Left lung (tissue), 10 donors: ENCODE results near the gene MCC. TPM values are rescaled to one million over a fixed set of nuclear protein-coding genes. Genes with fewer than 3 reads are reported as not detected.
A peak's percentile ranks its signal among the peaks of the same experiment; 100 is the strongest.

Source experiments
- ATAC-seq: fragments of 200-7000 bp; cut with Tn5 transposase; one replicate; pipeline ENCODE4 v1.9.1; 2020; ENCODE audit warnings: moderate library complexity
- DNase-seq, 4 donors: peaks; one replicate each; pipeline ENCODE4 v3.0.0-alpha.2; 2013 to 2020
- H3K27ac ChIP-seq, 2 donors: fragments of 200-600 bp; sonication (generic) in 1 of 2; one replicate each; pipeline versions ENCODE4 v1.5.0 to v1.8.0; 2020 to 2021
- H3K27me3 ChIP-seq, 2 donors: fragments of 200-600 bp; sonication (generic) in 1 of 2; one replicate each; pipeline versions ENCODE4 v1.5.0 to v1.8.0; 2020 to 2021
- H3K36me3 ChIP-seq, 2 donors: fragments of 200-600 bp; sonication (generic) in 1 of 2; one replicate each; pipeline versions ENCODE4 v1.5.0 to v1.8.0; 2020 to 2021
- H3K4me1 ChIP-seq, 2 donors: fragments of 200-600 bp; one replicate each; pipeline ENCODE4 v1.8.0; 2021
- H3K4me3 ChIP-seq, 2 donors: fragments of 200-600 bp; sonication (generic) in 1 of 2; one replicate each; pipeline versions ENCODE4 v1.5.0 to v1.8.0; 2020 to 2021; ENCODE audit warnings: mild to moderate bottlenecking in 1 of 2
- H3K9me3 ChIP-seq, 2 donors: fragments of 200-600 bp; sonication (generic) in 1 of 2; one replicate each; pipeline versions ENCODE4 v1.5.0 to v1.8.0; 2020 to 2021
- intact Hi-C, 2 donors: fragments of 100-400 bp; cut with DNase I; formaldehyde crosslinking; loops; one replicate each; pipeline versions ENCODE4 v1.11.2 to v1.14.2; 2022
- polyA plus RNA-seq, 6 donors: library from polyadenylated mRNA; unstranded; fragments of 120-200 nt; gene quantifications; one replicate each; pipeline ENCODE4 v1.2.1, GENCODE V29; 2013; ENCODE audit not compliant: insufficient read length in 6 of 6
- total RNA-seq, 2 donors: library from RNA; stranded (reverse); fragmentation: NEBNext Ultra II Directional; extraction: Animal tissue kit (Norgen Biotek cat#: 25700); gene quantifications; one replicate each; pipeline ENCODE4 v1.2.1, GENCODE V29; 2021
- TF ChIP-seq, protein P1 (sequence below), 2 donors: fragments of 200-600 bp; sonication (generic) in 1 of 2; IDR thresholded peaks; one replicate each; pipeline versions ENCODE4 v1.5.0 to v1.8.0; 2021; ENCODE audit warnings: antibody characterized with exemption in 2 of 2
- donor health status: DM: no; HTN: yes; CAD: no.
- donor health status: DM: no; HTN: no; CAD: no.

Gene MCC
- total and polyA plus RNA-seq, 8 donors: 12.5 to 18.4 (median 16.1) TPM

GRCh38 chr5:113038136-113038535 lies 450.1 kb downstream of the MCC start:
- DNase-seq: no peak
- H3K4me3 ChIP-seq: no peak overlapping the region
- intact Hi-C loops: no loop called here
- peaks cover 0 to 7% of the 10 kb centered on the region in 2 donors for H3K36me3 ChIP-seq
- TF ChIP-seq, protein P1, sequence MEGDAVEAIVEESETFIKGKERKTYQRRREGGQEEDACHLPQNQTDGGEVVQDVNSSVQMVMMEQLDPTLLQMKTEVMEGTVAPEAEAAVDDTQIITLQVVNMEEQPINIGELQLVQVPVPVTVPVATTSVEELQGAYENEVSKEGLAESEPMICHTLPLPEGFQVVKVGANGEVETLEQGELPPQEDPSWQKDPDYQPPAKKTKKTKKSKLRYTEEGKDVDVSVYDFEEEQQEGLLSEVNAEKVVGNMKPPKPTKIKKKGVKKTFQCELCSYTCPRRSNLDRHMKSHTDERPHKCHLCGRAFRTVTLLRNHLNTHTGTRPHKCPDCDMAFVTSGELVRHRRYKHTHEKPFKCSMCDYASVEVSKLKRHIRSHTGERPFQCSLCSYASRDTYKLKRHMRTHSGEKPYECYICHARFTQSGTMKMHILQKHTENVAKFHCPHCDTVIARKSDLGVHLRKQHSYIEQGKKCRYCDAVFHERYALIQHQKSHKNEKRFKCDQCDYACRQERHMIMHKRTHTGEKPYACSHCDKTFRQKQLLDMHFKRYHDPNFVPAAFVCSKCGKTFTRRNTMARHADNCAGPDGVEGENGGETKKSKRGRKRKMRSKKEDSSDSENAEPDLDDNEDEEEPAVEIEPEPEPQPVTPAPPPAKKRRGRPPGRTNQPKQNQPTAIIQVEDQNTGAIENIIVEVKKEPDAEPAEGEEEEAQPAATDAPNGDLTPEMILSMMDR (IDR thresholded peaks at IDR 0.05): no peak
- ATAC-seq: no peak
- H3K27ac ChIP-seq: no peak overlapping the region
- H3K4me1 ChIP-seq: no peaks in the 10 kb centered on the region
- no peaks in the 10 kb centered on the region for H3K27me3 ChIP-seq
- no peaks in the 10 kb centered on the region for H3K9me3 ChIP-seq

- H3K9me3 ChIP-seq: no peaks in the 10 kb centered on the region
- no peaks in the 10 kb centered on the region for H3K27me3 ChIP-seq
- no peaks in the 10 kb centered on the region for H3K4me1 ChIP-seq
- DNase-seq (no peak), ATAC-seq (no peak)
- intact Hi-C loops: no loop called here
- H3K36me3 ChIP-seq: peaks cover 0 to 7% of the 10 kb centered on the region in 2 donors
- TF ChIP-seq, protein P1 (IDR thresholded peaks at IDR 0.05): no peak
- H3K4me3 ChIP-seq: no peak overlapping the region
- H3K27ac ChIP-seq: no peak overlapping the region
Measured at GRCh38 chr5:113036826-113037225, 451.4 kb downstream of the MCC start.

DNA sequence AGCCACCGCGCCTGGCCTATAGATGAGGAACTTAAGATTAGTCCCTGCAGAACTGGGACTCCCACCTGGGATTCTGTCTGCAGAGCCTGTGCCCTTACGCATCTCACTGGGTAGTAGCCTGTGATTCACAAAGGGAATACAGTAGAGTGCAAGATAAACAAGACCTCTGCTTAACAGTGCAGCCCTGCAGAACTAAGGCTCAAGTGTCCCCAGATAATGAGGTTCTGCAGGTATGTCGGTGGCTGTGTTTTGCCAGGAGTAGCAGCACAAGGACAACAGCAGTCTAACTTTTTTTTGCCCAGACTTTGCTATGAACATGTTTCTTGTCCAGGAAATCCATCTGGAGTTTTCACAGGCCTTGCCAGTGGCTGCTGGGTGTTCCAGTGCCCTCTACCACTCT lies 451.9 kb downstream of the MCC start:
- intact Hi-C loops: no loop called here
- TF ChIP-seq, protein P1 (IDR thresholded peaks at IDR 0.05): no peak
- Histone ChIP-seq H3K4me3 (no peak overlapping the region), H3K27ac (no peak overlapping the region), H3K9me3 (no peaks in the 10 kb centered on the region), H3K36me3 (peaks cover 0 to 7% of the 10 kb centered on the region in 2 donors), H3K27me3 (no peaks in the 10 kb centered on the region), H3K4me1 (no peaks in the 10 kb centered on the region)
- ATAC-seq (no peak), DNase-seq (no peak)

GRCh38 chr5:113035096-113035495 lies 453.2 kb downstream of the MCC start:
- Histone ChIP-seq H3K4me3 (no peak overlapping the region), H3K27ac (no peak overlapping the region), H3K36me3 (peaks cover 0 to 7% of the 10 kb centered on the region in 2 donors), H3K27me3 (no peaks in the 10 kb centered on the region), H3K4me1 (no peaks in the 10 kb centered on the region), H3K9me3 (no peaks in the 10 kb centered on the region)
- ATAC-seq: no peak
- intact Hi-C loops: no loop called here
- no peak for DNase-seq
- TF ChIP-seq, protein P1 (IDR thresholded peaks at IDR 0.05): no peak

DNA sequence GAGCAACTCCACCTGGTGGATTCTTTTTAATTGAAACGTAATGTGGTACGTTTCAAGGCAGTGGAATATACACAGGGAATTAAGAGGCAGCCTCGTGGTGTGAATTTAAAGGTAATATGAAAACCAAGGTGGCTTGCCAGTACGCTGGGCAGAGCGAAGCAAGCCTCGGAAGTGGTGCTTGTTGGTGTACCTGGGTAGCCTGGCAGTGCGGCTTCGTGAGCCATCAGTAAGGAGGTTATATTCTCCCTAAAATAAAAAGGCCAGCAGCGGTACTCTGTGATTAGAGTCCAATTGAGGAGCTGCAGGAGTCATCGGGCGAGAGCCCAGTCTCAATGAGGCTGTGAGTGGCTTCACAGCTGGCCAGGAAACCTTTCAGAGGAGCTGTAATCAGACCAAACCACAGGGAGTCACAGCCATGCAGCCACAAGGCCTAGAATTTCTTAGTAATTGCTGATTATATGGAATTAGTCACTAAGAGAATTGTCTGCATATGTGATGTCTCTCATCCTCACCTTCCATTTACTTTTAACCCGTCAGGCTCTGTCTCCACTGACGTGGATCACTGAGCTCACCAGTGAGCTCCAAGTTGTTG lies 454.0 kb downstream of the MCC start:
- TF ChIP-seq, protein P1 (IDR thresholded peaks at IDR 0.05): no peak
- no peaks in the 10 kb centered on the region for H3K9me3 ChIP-seq
- DNase-seq (no peak), ATAC-seq (peak; percentile 69)
- no peak overlapping the region for H3K4me3 ChIP-seq
- H3K27me3 ChIP-seq: no peaks in the 10 kb centered on the region
- no peaks in the 10 kb centered on the region for H3K4me1 ChIP-seq
- H3K27ac ChIP-seq: no peak overlapping the region
- H3K36me3 ChIP-seq: peaks cover 0 to 10% of the 10 kb centered on the region in 2 donors
- intact Hi-C loops: no loop called here
